Immature natural killer cell (primary cell): Measurements from ENCODE around the gene SSR3. TPM values are rescaled to one million over a fixed set of nuclear protein-coding genes. Genes with fewer than 3 reads are reported as not detected.

Experiments used
- DNase-seq, 3 donors: peaks; one replicate each; pipeline ENCODE4 v3.0.0; 2022; ENCODE audit warnings: mixed read lengths in 1 of 3
- H3K27ac Mint-ChIP-seq, 6 donors: one replicate each; pipeline ENCODE4 v1.8.0; 2020; ENCODE audit warnings: mixed read lengths in 6 of 6, mild to moderate bottlenecking in 5 of 6, inconsistent platforms in 4 of 6, moderate library complexity in 3 of 6
- H3K27me3 Mint-ChIP-seq, 3 donors: one replicate each; pipeline ENCODE4 v1.8.0; 2020 to 2021; ENCODE audit warnings: low read depth in 3 of 3, mild to moderate bottlenecking in 3 of 3, mixed read lengths in 3 of 3, moderate library complexity in 3 of 3, inconsistent platforms in 1 of 3
- H3K36me3 Mint-ChIP-seq, 3 donors: one replicate each; pipeline ENCODE4 v1.8.0; 2020; ENCODE audit warnings: mixed read lengths in 3 of 3, inconsistent platforms in 2 of 3, mild to moderate bottlenecking in 2 of 3
- H3K4me1 Mint-ChIP-seq, 2 donors: one replicate each; pipeline ENCODE4 v1.8.0; 2020; ENCODE audit warnings: inconsistent platforms in 2 of 2, mild to moderate bottlenecking in 2 of 2, mixed read lengths in 2 of 2, moderate library complexity in 1 of 2
- H3K4me3 Mint-ChIP-seq, 5 donors: one replicate each; pipeline ENCODE4 v1.8.0; 2020; ENCODE audit warnings: mild to moderate bottlenecking in 5 of 5, mixed read lengths in 5 of 5, inconsistent platforms in 3 of 5, moderate library complexity in 3 of 5
- H3K9me3 Mint-ChIP-seq, 6 donors: one replicate each; pipeline ENCODE4 v1.8.0; 2020; ENCODE audit warnings: mild to moderate bottlenecking in 6 of 6, mixed read lengths in 6 of 6, inconsistent platforms in 4 of 6, moderate library complexity in 3 of 6
- polyA plus RNA-seq, 3 donors: library from polyadenylated mRNA; unstranded; fragments of 300-500 nt; fragmentation: Illumina TruSeq; gene quantifications; one replicate each; pipeline ENCODE4 v1.2.3, GENCODE V29; 2021

The SSR3 gene
- polyA plus RNA-seq, 3 donors from 2014 or later, result 83.8 to 121 (median 93.9) TPM

DNA sequence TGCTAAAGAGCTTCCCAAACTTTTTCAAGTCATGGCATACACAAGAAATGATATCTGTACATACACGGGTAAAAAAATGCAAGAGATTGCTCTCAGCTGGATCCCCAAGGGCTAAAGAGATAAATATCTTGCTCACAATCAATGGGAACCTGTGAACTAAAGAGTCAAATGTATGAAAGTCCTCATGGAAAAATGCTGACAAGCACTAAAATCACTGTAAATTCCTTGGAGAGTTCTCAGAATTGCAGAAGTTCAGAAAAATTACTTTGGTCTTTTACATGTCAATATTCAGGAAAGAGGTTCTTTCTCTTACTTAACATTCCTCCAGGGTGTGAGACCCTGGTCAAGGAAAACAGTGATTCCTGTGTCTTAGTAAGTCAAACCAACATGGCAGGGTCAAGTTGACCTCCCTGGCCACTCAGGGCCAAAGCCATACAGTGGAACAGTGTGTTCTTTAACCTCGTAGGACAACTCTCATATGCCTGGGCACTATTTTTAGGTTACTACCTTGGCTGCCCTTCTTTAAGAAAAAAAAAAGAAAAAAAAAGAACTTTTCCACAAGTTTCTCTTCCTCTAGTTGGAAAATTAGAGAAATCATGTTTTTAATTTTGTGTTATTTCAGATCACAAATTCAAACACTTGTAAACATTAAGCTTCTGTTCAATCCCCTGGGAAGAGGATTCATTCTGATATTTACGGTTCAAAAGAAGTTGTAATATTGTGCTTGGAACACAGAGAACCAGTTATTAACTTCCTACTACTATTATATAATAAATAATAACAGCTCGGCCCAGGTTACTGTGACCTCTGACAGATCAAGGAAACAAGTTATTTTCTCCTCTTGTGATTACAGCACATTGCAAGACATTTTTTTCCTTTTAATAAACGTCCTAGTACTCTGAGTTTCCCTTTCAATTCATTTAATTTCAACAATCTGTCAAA is 12.5 kb downstream of the SSR3 start:
- no peak for DNase-seq
- Mint-ChIP-seq H3K36me3 (peaks cover 5 to 31% (median 18%) of the 10 kb centered on the region in 3 donors), H3K9me3 (no peaks in the 10 kb centered on the region), H3K27me3 (no peaks in the 10 kb centered on the region), H3K27ac (peak overlapping the region in 2 of 6 donors; percentile 6 to 49), H3K4me3 (no peak overlapping the region), H3K4me1 (peaks cover 7 to 16% of the 10 kb centered on the region in 2 donors)

DNA sequence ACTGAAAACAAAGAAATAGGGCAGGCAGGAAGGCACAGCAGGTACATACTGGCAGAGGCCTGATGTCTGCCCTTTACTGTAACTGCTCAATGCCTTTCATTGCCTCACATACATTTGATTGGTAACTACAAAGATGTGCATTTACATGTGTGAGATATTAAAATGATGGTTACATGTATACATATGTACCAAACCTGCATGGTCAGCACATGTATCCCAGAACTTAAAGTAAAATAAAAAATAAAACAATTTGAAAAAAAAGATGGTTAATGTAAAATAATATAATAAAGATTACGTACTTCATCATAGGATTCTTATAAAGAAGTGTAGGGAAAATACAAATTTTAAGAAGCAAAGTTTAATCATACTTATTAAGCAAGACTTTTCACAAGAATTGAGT is 15.1 kb downstream of the SSR3 start:
- Mint-ChIP-seq H3K4me3 (no peak overlapping the region), H3K4me1 (no peaks in the 10 kb centered on the region), H3K36me3 (peaks cover 10 to 31% (median 11%) of the 10 kb centered on the region in 3 donors), H3K27ac (no peak overlapping the region), H3K27me3 (no peaks in the 10 kb centered on the region), H3K9me3 (no peaks in the 10 kb centered on the region)
- DNase-seq, result no peak

DNA sequence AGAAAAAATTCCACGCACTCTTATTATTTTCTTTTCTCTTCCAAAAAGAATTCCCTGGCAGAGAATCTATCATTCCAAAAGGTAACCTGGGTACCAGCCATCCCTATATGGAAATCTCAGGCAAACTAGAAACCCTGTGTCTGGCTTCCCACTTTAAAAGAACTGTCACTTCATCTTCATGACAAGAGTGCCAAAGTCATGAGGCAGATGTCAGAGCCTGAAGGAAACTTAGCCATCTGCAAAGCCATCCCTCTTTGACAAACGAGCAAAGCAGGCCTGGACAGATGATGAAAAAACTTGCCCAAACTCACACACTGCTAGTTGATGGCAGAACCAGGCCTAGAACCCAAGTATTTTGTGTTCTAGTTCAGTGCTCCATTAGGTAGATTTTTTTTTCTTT is 15.9 kb downstream of the SSR3 start:
- Mint-ChIP-seq H3K4me1 (no peaks in the 10 kb centered on the region), H3K4me3 (no peak overlapping the region), H3K27ac (no peak overlapping the region), H3K36me3 (peaks cover 10 to 33% (median 11%) of the 10 kb centered on the region in 3 donors), H3K27me3 (peaks cover 0 to under 1% (median 0%) of the 10 kb centered on the region in 3 donors), H3K9me3 (no peaks in the 10 kb centered on the region)
- no peak for DNase-seq

DNA sequence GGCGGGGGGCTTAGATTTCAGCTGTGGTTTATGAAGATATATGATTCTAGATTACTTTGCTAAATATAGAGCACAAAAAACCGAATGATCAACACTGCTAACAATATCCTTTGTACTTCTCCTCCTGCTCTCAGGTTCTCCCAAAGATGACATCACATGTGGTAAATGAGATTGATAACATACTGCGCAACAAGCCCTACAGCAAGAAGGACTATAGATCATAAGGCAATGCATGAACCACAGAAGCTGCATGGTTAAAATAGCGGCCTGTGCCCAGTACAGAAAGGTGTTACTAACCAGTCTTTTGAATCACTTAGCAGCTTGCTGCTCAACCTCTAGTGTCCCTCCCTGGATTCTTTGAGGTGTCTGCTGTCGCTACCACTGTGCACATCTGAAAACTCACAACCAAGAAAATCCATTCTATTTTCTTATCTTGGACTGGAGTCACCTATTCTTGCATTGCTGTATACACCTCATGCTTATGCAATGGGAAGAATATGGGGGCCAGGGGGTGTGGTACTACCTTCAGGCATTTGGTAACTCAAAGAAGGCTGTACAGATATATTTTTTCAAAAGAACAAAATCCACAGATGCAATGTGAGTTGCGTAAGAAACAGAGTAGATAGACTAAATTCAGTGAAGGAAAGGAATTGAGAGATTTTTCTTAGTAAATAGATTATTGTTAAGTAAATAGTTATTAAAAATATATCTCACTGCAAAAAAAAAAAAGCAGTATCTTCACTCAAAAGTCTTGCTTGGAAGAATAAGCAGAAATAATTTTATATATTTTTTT is 18.2 kb downstream of the SSR3 start:
- H3K27ac Mint-ChIP-seq, result no peak overlapping the region

DNA sequence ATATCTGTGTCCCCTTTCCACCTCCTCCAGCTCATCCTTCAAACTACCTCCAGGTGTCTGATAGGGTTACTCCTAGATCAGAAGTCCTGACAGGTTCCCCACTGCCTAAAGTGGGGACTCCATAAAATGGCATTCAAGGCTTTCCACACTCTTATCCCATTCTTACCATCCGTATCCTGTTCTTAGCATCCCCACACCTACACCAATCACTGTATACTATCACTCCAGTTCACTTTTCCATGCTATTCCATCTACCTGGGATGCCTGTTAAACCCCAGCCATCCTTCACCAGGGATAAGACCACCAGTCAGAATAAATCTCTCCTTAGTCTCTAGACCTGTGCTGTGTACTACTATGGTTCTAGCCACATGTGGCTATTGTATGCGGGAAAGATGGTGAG is 19.1 kb downstream of the SSR3 start:
- Mint-ChIP-seq H3K27me3 (peaks cover 0 to 1% (median 0%) of the 10 kb centered on the region in 3 donors), H3K4me3 (no peak overlapping the region), H3K36me3 (peaks cover 5 to 22% (median 10%) of the 10 kb centered on the region in 3 donors), H3K4me1 (no peaks in the 10 kb centered on the region), H3K27ac (no peak overlapping the region), H3K9me3 (no peaks in the 10 kb centered on the region)
- no peak for DNase-seq

More for the DNA sequence above, 18.2 kb downstream of the SSR3 start:
- Mint-ChIP-seq H3K4me3 (no peak overlapping the region), H3K4me1 (no peaks in the 10 kb centered on the region), H3K27me3 (peaks cover 0 to 1% (median 0%) of the 10 kb centered on the region in 3 donors), H3K9me3 (no peaks in the 10 kb centered on the region), H3K36me3 (peaks cover 5 to 25% (median 10%) of the 10 kb centered on the region in 3 donors)
- no peak for DNase-seq

DNA sequence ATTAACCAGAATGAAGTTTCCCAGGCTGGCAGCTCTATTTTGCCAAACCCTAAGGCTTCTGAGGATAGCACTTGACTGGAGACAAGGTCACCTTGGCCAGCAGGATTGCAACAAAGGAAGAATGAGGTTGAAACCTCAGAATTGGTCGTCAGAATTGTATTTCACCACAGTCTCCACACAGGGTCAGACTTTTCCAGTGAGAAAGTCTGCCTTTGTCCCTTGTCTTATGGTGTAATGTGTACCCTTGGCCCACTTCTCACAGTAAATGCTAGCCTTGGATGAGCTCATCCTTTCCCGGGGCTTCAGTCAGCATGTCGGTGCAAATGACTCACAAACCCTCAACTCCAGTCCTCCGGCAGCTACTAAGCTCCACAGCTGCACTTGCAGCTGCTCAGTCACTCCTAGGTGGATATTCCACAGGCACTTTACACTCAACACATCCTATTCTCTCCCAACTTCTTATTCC is 19.7 kb downstream of the SSR3 start:
- Mint-ChIP-seq H3K27me3 (peaks cover 0 to 3% (median 0%) of the 10 kb centered on the region in 3 donors), H3K4me1 (no peaks in the 10 kb centered on the region), H3K36me3 (peaks cover 5 to 26% (median 10%) of the 10 kb centered on the region in 3 donors), H3K4me3 (no peak overlapping the region), H3K27ac (no peak overlapping the region), H3K9me3 (no peaks in the 10 kb centered on the region)
- no peak for DNase-seq

DNA sequence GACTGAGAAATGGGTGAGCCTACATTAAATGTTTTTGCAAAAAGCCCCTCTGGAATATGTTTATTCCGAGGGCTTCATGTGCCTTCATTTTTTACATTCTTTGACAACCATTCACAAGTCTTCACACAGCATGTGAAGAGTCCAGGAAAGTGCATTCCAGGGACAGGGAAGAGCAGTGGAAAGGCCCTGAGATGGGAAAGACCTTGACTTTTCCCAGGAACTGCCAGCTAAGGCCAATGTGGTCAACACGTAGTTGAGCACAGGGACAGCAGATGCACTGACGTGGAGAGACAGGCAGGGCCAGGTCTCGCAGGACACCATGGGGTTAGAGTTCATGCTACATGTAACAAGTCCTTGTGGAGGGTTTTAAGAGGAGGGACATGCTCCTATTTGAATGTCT is 21.7 kb downstream of the SSR3 start:
- H3K27ac Mint-ChIP-seq, result no peak overlapping the region

DNA sequence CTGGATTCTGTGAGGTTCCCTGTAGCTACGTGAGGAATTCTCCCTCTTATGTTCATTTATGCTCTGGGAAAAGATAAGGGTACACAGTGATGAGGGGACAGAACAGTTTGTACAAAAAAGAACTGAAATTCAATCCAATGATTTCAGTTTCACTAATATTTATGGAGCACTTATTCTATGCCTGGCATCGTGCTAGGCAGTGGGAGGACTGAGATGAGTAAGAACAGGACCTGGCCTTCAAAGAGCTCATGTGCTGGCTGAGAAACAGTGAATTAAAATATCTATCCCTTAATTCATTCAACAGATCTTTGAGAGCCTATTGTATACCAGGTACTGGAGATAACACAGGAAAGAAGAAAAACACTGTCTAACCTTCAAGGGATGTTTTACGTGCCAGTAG is 22.2 kb downstream of the SSR3 start:
- no peaks in the 10 kb centered on the region for H3K9me3 Mint-ChIP-seq
- no peak overlapping the region for H3K4me3 Mint-ChIP-seq
- H3K27me3 Mint-ChIP-seq, result peaks cover 1 to 4% (median 2%) of the 10 kb centered on the region in 3 donors
- no peak overlapping the region for H3K27ac Mint-ChIP-seq
- no peak for DNase-seq
- H3K36me3 Mint-ChIP-seq, result peaks cover 5 to 24% (median 13%) of the 10 kb centered on the region in 3 donors
- H3K4me1 Mint-ChIP-seq, result no peaks in the 10 kb centered on the region

More for the DNA sequence above, 21.7 kb downstream of the SSR3 start:
- Mint-ChIP-seq H3K36me3 (peaks cover 5 to 25% (median 9%) of the 10 kb centered on the region in 3 donors), H3K9me3 (no peaks in the 10 kb centered on the region), H3K27me3 (peaks cover 1 to 4% (median 2%) of the 10 kb centered on the region in 3 donors), H3K4me3 (no peak overlapping the region), H3K4me1 (no peaks in the 10 kb centered on the region)
- no peak for DNase-seq

DNA sequence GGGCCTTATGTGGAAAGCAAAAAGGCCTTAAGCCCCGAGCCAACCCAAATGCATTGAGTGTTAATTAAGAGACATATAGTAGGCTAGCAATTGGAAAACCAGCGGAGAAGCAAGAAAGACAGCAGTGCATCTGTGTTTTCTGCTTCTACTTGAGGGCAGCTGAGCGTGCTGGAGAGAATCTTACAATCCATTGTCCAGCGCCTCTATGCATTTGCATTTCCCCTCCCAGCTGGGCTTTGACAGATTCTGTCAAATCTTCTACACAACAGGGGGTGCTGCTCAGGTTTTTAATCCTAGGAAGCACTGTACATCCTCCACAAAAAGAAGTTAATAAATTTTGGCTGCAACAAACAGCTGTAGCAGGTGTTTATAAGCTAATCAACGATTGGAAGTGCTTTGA is 23.9 kb downstream of the SSR3 start:
- Mint-ChIP-seq H3K27ac (no peak overlapping the region), H3K36me3 (peaks cover 0 to 17% (median 17%) of the 10 kb centered on the region in 3 donors), H3K9me3 (no peaks in the 10 kb centered on the region), H3K27me3 (peaks cover 1 to 8% (median 2%) of the 10 kb centered on the region in 3 donors), H3K4me1 (no peaks in the 10 kb centered on the region), H3K4me3 (no peak overlapping the region)
- DNase-seq, result no peak

DNA sequence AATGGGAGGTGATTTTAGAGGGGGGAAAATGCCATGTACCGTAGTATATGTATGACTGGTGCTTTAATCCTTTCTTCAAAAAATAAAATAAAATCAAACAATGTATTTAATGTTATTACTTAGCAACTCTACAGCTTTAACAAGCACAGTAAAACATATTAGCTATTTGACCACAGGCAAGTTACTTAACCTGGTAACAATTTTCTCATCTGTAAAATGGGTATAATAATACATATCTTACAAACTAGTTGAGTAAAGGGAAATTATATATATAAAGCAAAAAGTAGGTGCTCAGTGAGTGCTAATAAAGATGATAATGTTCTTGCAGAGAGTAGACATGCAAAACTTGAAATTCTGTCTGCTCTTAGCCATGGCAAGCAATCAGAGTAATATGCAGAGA is 27.9 kb downstream of the SSR3 start:
- Mint-ChIP-seq H3K9me3 (no peaks in the 10 kb centered on the region), H3K27ac (no peak overlapping the region), H3K4me1 (peaks cover 10 to 12% of the 10 kb centered on the region in 2 donors), H3K27me3 (peaks cover 16 to 22% (median 22%) of the 10 kb centered on the region in 3 donors), H3K4me3 (no peak overlapping the region), H3K36me3 (peaks cover 0 to 21% (median 10%) of the 10 kb centered on the region in 3 donors)
- DNase-seq, result no peak

DNA sequence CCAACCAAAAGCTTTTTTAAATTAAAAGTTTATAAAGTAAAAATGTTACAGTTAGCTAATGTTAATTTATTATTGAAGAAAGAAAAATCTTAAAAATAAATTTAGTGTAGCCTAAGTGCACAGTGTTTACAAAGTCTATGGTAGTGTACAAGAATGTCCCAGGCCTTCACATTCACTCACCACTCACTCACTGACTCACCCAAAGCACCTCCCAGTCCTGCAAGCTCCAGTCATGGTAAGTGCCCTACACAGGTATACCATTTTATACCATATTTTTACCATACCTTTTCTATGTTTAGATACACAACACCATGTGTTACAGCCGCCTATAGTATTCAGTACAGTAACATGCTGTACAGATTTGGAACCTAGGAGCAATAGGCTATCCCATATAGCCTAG is 29.1 kb downstream of the SSR3 start:
- no peak overlapping the region for H3K4me3 Mint-ChIP-seq
- peaks cover 10 to 12% of the 10 kb centered on the region in 2 donors for H3K4me1 Mint-ChIP-seq
- no peak for DNase-seq
- H3K27ac Mint-ChIP-seq, result no peak overlapping the region
- peaks cover 16 to 22% (median 22%) of the 10 kb centered on the region in 3 donors for H3K27me3 Mint-ChIP-seq
- H3K9me3 Mint-ChIP-seq, result no peaks in the 10 kb centered on the region
- H3K36me3 Mint-ChIP-seq, result peaks cover 0 to 21% (median 10%) of the 10 kb centered on the region in 3 donors

DNA sequence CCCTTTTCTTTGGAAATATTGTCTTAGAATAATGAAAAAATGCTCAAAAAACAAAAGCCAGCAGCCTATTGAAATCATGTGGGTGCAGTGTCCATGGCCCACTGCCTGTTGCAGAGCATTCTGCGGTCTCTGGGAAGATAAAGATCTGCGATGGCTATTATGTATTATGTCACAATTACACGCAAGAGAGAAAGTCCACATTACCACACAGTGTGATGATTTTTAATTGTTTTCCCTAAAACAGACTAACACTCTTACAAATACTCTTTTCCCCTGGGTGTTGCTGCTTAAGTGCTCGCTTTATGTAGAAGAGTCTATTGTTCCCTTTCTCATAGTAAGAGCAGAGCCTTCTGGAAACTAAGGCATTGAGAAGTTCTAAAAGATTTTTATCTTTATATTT is 32.2 kb downstream of the SSR3 start:
- H3K27me3 Mint-ChIP-seq, result peaks cover 16 to 27% (median 19%) of the 10 kb centered on the region in 3 donors
- no peaks in the 10 kb centered on the region for H3K9me3 Mint-ChIP-seq
- H3K4me3 Mint-ChIP-seq, result no peak overlapping the region
- H3K27ac Mint-ChIP-seq, result no peak overlapping the region
- H3K36me3 Mint-ChIP-seq, result peaks cover 0 to 12% (median 0%) of the 10 kb centered on the region in 3 donors
- peaks cover 10 to 12% of the 10 kb centered on the region in 2 donors for H3K4me1 Mint-ChIP-seq
- DNase-seq, result no peak

DNA sequence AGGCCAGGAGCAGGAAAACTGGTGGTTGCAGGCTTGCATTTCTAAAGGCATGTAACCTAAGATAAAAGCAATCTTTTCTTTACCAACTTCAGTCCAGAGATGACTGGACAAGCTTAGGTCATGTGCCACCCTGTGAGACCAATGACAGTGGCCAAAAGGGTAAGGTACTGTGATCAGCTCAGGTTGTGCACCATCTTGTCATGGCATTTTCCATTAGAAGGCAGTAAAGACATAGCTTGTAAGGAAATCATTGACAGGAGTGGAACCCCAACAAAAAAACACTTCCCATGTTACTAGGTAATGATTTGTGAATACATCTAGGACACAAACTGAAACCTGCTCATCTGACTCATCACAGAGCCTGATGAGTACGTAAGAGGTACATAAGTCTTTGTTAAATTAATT is 35.2 kb downstream of the SSR3 start:
- H3K9me3 Mint-ChIP-seq, result no peaks in the 10 kb centered on the region
- peaks cover 13 to 24% (median 14%) of the 10 kb centered on the region in 3 donors for H3K27me3 Mint-ChIP-seq
- no peak for DNase-seq
- H3K36me3 Mint-ChIP-seq, result peaks cover 0 to 3% (median 0%) of the 10 kb centered on the region in 3 donors
- no peak overlapping the region for H3K4me3 Mint-ChIP-seq
- no peak overlapping the region for H3K27ac Mint-ChIP-seq
- H3K4me1 Mint-ChIP-seq, result peaks cover 7 to 9% of the 10 kb centered on the region in 2 donors
